Activated naive CD8-positive, alpha-beta T cell treated with anti-CD3 and anti-CD28 coated beads, Interleukin-2, amount 10 ng/mL, durations not matched to agents 7 days and 5 days (primary cell): ENCODE results near the gene MAFG. TPM values are rescaled to one million over a fixed set of nuclear protein-coding genes. Genes with fewer than 3 reads are reported as not detected.
"Not testable (repeated sequence)": the region's sequence is repeated elsewhere in the genome, so short reads cannot be mapped to it uniquely, and the experiment has no call there.

ENCODE experiments used
- ATAC-seq: fragments of 150-1000 bp; cut with Tn5 transposase; one replicate; pipeline ENCODE4 v1.10.0; 2021; ENCODE audit warnings: low read depth, moderate library complexity
- POLR2A ChIA-PET: fragments of 350-600 bp; sonication (Branson Sonifier 250); formaldehyde crosslinking; loops from one replicate; lab custom pipeline; 2021; ENCODE audit warnings: antibody characterized with exemption; lab: Charles Lee
- DNase-seq: peaks from one replicate; pipeline ENCODE4 v3.0.0; 2021
- H3K27ac Mint-ChIP-seq: one replicate; pipeline ENCODE4 v1.8.0; 2022; ENCODE audit warnings: mild to moderate bottlenecking, mixed read lengths
- H3K27me3 Mint-ChIP-seq: one replicate; pipeline ENCODE4 v1.8.0; 2022; ENCODE audit warnings: mild to moderate bottlenecking, moderate library complexity, mixed read lengths
- H3K36me3 Mint-ChIP-seq: one replicate; pipeline ENCODE4 v1.8.0; 2021; ENCODE audit warnings: mild to moderate bottlenecking, mixed read lengths
- H3K4me1 Mint-ChIP-seq: one replicate; pipeline ENCODE4 v1.8.0; 2021; ENCODE audit warnings: mixed read lengths
- H3K4me3 Mint-ChIP-seq: one replicate; pipeline ENCODE4 v1.8.0; 2022; ENCODE audit warnings: mild to moderate bottlenecking, moderate library complexity, mixed read lengths
- H3K9me3 Mint-ChIP-seq: one replicate; pipeline ENCODE4 v1.8.0; 2021; ENCODE audit warnings: mixed read lengths
- total RNA-seq, 2 experiments: library from RNA; stranded (reverse); gene quantifications; one replicate each; pipeline ENCODE4 v1.2.3, GENCODE V29; 2021

Gene MAFG
- total RNA-seq, 2 experiments from 2014 or later, result 18.3 to 20.4 TPM

GRCh38 chr17:81955058-81955681 is 27.6 kb upstream of the MAFG start:
- no peaks in the 10 kb centered on the region for H3K9me3 Mint-ChIP-seq
- no peak overlapping the region for H3K4me3 Mint-ChIP-seq
- H3K4me1 Mint-ChIP-seq, result no peaks in the 10 kb centered on the region
- DNase-seq, result no peak
- no peak overlapping the region for H3K27ac Mint-ChIP-seq
- POLR2A ChIA-PET, result interaction anchor here (1.1 kb wide), 1 partner anchor 67 kb away, joined by 4 read pairs; the partner anchor contains the start of gene CENPX
- H3K36me3 Mint-ChIP-seq, result no peaks in the 10 kb centered on the region
- peaks cover 23% of the 10 kb centered on the region for H3K27me3 Mint-ChIP-seq
- no peak for ATAC-seq

GRCh38 chr17:81954131-81955057 is 26.9 kb upstream of the MAFG start:
- peaks cover 23% of the 10 kb centered on the region for H3K27me3 Mint-ChIP-seq
- no peak for DNase-seq
- H3K4me3 Mint-ChIP-seq, result no peak overlapping the region
- POLR2A ChIA-PET, result interaction anchor here (1.1 kb wide), 1 partner anchor 68 kb away, joined by 4 read pairs; the partner anchor contains the start of gene CENPX
- no peaks in the 10 kb centered on the region for H3K36me3 Mint-ChIP-seq
- H3K27ac Mint-ChIP-seq, result no peak overlapping the region
- H3K9me3 Mint-ChIP-seq, result no peaks in the 10 kb centered on the region
- no peak for ATAC-seq
- H3K4me1 Mint-ChIP-seq, result no peaks in the 10 kb centered on the region

GRCh38 chr17:81953443-81953842 is 25.9 kb upstream of the MAFG start:
- not testable (repeated sequence) for H3K36me3 Mint-ChIP-seq, ATAC-seq, H3K27ac Mint-ChIP-seq, DNase-seq, H3K4me3 Mint-ChIP-seq, H3K9me3 Mint-ChIP-seq, H3K4me1 Mint-ChIP-seq
- peaks cover 16% of the 10 kb centered on the region for H3K27me3 Mint-ChIP-seq
- POLR2A ChIA-PET, result interaction anchor here (1.4 kb wide), 1 partner anchor 69 kb away, joined by 3 read pairs; the partner anchor contains the start of gene CENPX

GRCh38 chr17:81952792-81953228 is 25.3 kb upstream of the MAFG start:
- POLR2A ChIA-PET, result interaction anchor here (1.4 kb wide), 1 partner anchor 70 kb away, joined by 3 read pairs; the partner anchor contains the start of gene CENPX
- Mint-ChIP-seq H3K9me3 (no peaks in the 10 kb centered on the region), H3K4me3 (no peak overlapping the region), H3K4me1 (no peaks in the 10 kb centered on the region), H3K27me3 (peaks cover 12% of the 10 kb centered on the region), H3K36me3 (no peaks in the 10 kb centered on the region), H3K27ac (no peak overlapping the region)
- no peak for ATAC-seq
- DNase-seq, result no peak

- Mint-ChIP-seq H3K27ac (no peak overlapping the region), H3K9me3 (no peaks in the 10 kb centered on the region), H3K4me1 (no peaks in the 10 kb centered on the region), H3K36me3 (no peaks in the 10 kb centered on the region), H3K4me3 (no peak overlapping the region), H3K27me3 (peaks cover 8% of the 10 kb centered on the region)
- POLR2A ChIA-PET, result interaction anchor here (1.4 kb wide), 1 partner anchor 70 kb away, joined by 3 read pairs; the partner anchor contains the start of gene CENPX
- no peak for DNase-seq
- no peak for ATAC-seq
These were observed 24.5 kb upstream of the MAFG start for GRCh38 chr17:81951785-81952684.

- no peak overlapping the region for H3K4me3 Mint-ChIP-seq
- H3K27me3 Mint-ChIP-seq, result peaks cover 8% of the 10 kb centered on the region
- no peaks in the 10 kb centered on the region for H3K36me3 Mint-ChIP-seq
- H3K9me3 Mint-ChIP-seq, result no peaks in the 10 kb centered on the region
- DNase-seq, result no peak
- no peak overlapping the region for H3K27ac Mint-ChIP-seq
- H3K4me1 Mint-ChIP-seq, result no peaks in the 10 kb centered on the region
- POLR2A ChIA-PET, result no interaction called here
- no peak for ATAC-seq
These were observed 23.0 kb upstream of the MAFG start for GRCh38 chr17:81950501-81950900.

- no peak overlapping the region for H3K27ac Mint-ChIP-seq
- H3K36me3 Mint-ChIP-seq, result no peaks in the 10 kb centered on the region
- H3K4me1 Mint-ChIP-seq, result no peaks in the 10 kb centered on the region
- POLR2A ChIA-PET, result no interaction called here
- H3K27me3 Mint-ChIP-seq, result peaks cover 11% of the 10 kb centered on the region
- no peak overlapping the region for H3K4me3 Mint-ChIP-seq
- no peak for DNase-seq
- no peak for ATAC-seq
- no peaks in the 10 kb centered on the region for H3K9me3 Mint-ChIP-seq
These were observed 21.3 kb upstream of the MAFG start for GRCh38 chr17:81948635-81949378.

GRCh38 chr17:81947189-81947588 is 19.7 kb upstream of the MAFG start, which contains the start of gene MYADML2:
TSS of gene MYADML2 (minus strand) at chr17:81947233. CDS start at chr17:81941741, 5,492 bp downstream.
- Mint-ChIP-seq H3K4me1 (no peaks in the 10 kb centered on the region), H3K27me3 (peaks cover 11% of the 10 kb centered on the region), H3K9me3 (no peaks in the 10 kb centered on the region), H3K27ac (no peak within 1 kb of the TSS), H3K4me3 (no peak within 1 kb of the TSS), H3K36me3 (no peaks in the 10 kb centered on the region)
- DNase-seq (no peak), ATAC-seq (no peak)
- POLR2A ChIA-PET, result no interaction called here

GRCh38 chr17:81944858-81945257 is 17.3 kb upstream of the MAFG start:
- Mint-ChIP-seq H3K4me3 (no peak overlapping the region), H3K9me3 (no peaks in the 10 kb centered on the region), H3K27me3 (peaks cover 7% of the 10 kb centered on the region), H3K27ac (no peak overlapping the region), H3K36me3 (no peaks in the 10 kb centered on the region), H3K4me1 (no peaks in the 10 kb centered on the region)
- DNase-seq (no peak), ATAC-seq (no peak)
- POLR2A ChIA-PET, result interaction anchor here (0.7 kb wide), 1 partner anchor 18 kb away, joined by 3 read pairs; no protein-coding TSS in a partner anchor

- Mint-ChIP-seq H3K4me3 (no peak overlapping the region), H3K9me3 (no peaks in the 10 kb centered on the region), H3K27me3 (peaks cover 7% of the 10 kb centered on the region), H3K36me3 (no peaks in the 10 kb centered on the region), H3K27ac (no peak overlapping the region), H3K4me1 (peaks cover 6% of the 10 kb centered on the region)
- POLR2A ChIA-PET, result interaction anchor here (0.6 kb wide), 1 partner anchor 55 kb away, joined by 3 read pairs; no protein-coding TSS in a partner anchor
- DNase-seq (no peak), ATAC-seq (no peak)
These were observed 14.6 kb upstream of the MAFG start for GRCh38 chr17:81942167-81942553.

GRCh38 chr17:81941484-81942166 is 14.1 kb upstream of the MAFG start:
- no peak for ATAC-seq
- POLR2A ChIA-PET, result interaction anchor here (0.6 kb wide), 1 partner anchor 55 kb away, joined by 3 read pairs; no protein-coding TSS in a partner anchor
- H3K4me1 Mint-ChIP-seq, result peaks cover 6% of the 10 kb centered on the region

More at GRCh38 chr17:81941484-81942166, 14.1 kb upstream of the MAFG start:
- no peak overlapping the region for H3K4me3 Mint-ChIP-seq
- no peaks in the 10 kb centered on the region for H3K36me3 Mint-ChIP-seq
- no peaks in the 10 kb centered on the region for H3K9me3 Mint-ChIP-seq
- peaks cover 7% of the 10 kb centered on the region for H3K27me3 Mint-ChIP-seq
- no peak overlapping the region for H3K27ac Mint-ChIP-seq
- no peak for DNase-seq
